ENCODE data around the gene COX19.

Gene COX19

GRCh38 chr7:992709-993607 lies 17.6 kb upstream of the COX19 start:
- peak; percentile 81 to 85 for DNase-seq (ENCODE audit: low read depth in 2 of 2, low spot score in 1 of 2)

- no peak for DNase-seq (ENCODE audit: low read depth in 2 of 2, low spot score in 1 of 2)
These were observed 16.6 kb upstream of the COX19 start for GRCh38 chr7:991729-992656.

- DNase-seq (ENCODE audit: low read depth in 2 of 2, low spot score in 1 of 2), result no peak
These were observed 15.8 kb upstream of the COX19 start for GRCh38 chr7:990933-991728.

GRCh38 chr7:990352-990932 lies 15.1 kb upstream of the COX19 start:
- no peak for DNase-seq (ENCODE audit: low read depth in 2 of 2, low spot score in 1 of 2)

- DNase-seq (ENCODE audit: low read depth in 2 of 2, low spot score in 1 of 2), result no peak
These were observed 13.7 kb upstream of the COX19 start for GRCh38 chr7:988963-989529.

GRCh38 chr7:988426-988911 lies 13.1 kb upstream of the COX19 start:
- DNase-seq (ENCODE audit: low read depth in 2 of 2, low spot score in 1 of 2), result no peak

- DNase-seq (ENCODE audit: low read depth in 2 of 2, low spot score in 1 of 2), result no peak
These were observed 12.6 kb upstream of the COX19 start for GRCh38 chr7:987909-988308.

- no peak for DNase-seq (ENCODE audit: low read depth in 2 of 2, low spot score in 1 of 2)
These were observed 11.7 kb upstream of the COX19 start for GRCh38 chr7:986766-987751.

- no peak for DNase-seq (ENCODE audit: low read depth in 2 of 2, low spot score in 1 of 2)
These were observed 10.8 kb upstream of the COX19 start for GRCh38 chr7:985915-986741.

GRCh38 chr7:985127-985416 lies 9.7 kb upstream of the COX19 start:
- no peak for DNase-seq (ENCODE audit: low read depth in 2 of 2, low spot score in 1 of 2)

GRCh38 chr7:984361-985126 lies 9.2 kb upstream of the COX19 start:
- DNase-seq (ENCODE audit: low read depth in 2 of 2, low spot score in 1 of 2), result no peak

- no peak for DNase-seq (ENCODE audit: low read depth in 2 of 2, low spot score in 1 of 2)
These were observed 8.3 kb upstream of the COX19 start for GRCh38 chr7:983616-984071.

GRCh38 chr7:983004-983615 lies 7.8 kb upstream of the COX19 start, which contains the start of gene CYP2W1:
TSS of gene CYP2W1 (plus strand) at chr7:983181. CDS start at chr7:983212, 31 bp downstream.
- DNase-seq (ENCODE audit: low read depth in 2 of 2, low spot score in 1 of 2), result no peak

- DNase-seq (ENCODE audit: low read depth in 2 of 2, low spot score in 1 of 2), result no peak
These were observed 7.2 kb upstream of the COX19 start for GRCh38 chr7:982511-983003.

- DNase-seq (ENCODE audit: low read depth in 2 of 2, low spot score in 1 of 2), result no peak
These were observed 6.6 kb upstream of the COX19 start for GRCh38 chr7:981793-982510.

GRCh38 chr7:979886-980571 lies 4.7 kb upstream of the COX19 start:
- DNase-seq (ENCODE audit: low read depth in 2 of 2, low spot score in 1 of 2), result no peak

Data from stimulated activated CD8-positive, alpha-beta memory T cell treated with anti-CD3 and anti-CD28 coated beads, Interleukin-4, amount 100 ng/mL, for 4 hours (primary cell).